GM10248 (cell line): ENCODE measurements around the gene LRRC45.
A peak's percentile ranks its signal among the peaks of the same experiment; 100 is the strongest.
"Not testable (repeated sequence)": the region's sequence is repeated elsewhere in the genome, so short reads cannot be mapped to it uniquely, and the experiment has no call there.

ENCODE experiments used
- CTCF ChIA-PET: fragments of 300-600 bp; sonication (Branson Sonifier 250); formaldehyde crosslinking; extraction: SDS; loops from one replicate; lab custom pipeline; 2021; ENCODE audit warnings: antibody characterized with exemption; lab: Yijun Ruan, JAX
- POLR2A ChIA-PET: fragments of 350-650 bp; sonication (Branson Sonifier 250); formaldehyde crosslinking; extraction: SDS; loops from one replicate; lab custom pipeline; 2020; ENCODE audit warnings: antibody characterized with exemption; lab: Yijun Ruan, JAX
- DNase-seq: peaks from one replicate; pipeline ENCODE4 v3.0.0; 2012; ENCODE audit errors: extremely low spot score
- TF ChIP-seq, protein P1 (sequence below): IDR thresholded peaks from 2 replicates; pipeline ENCODE4 v1.5.1; 2012; ENCODE audit warnings: mild to moderate bottlenecking, low read depth; ENCODE audit errors: extremely low read depth, missing control alignments, control extremely low read depth

LRRC45 gene

DNA sequence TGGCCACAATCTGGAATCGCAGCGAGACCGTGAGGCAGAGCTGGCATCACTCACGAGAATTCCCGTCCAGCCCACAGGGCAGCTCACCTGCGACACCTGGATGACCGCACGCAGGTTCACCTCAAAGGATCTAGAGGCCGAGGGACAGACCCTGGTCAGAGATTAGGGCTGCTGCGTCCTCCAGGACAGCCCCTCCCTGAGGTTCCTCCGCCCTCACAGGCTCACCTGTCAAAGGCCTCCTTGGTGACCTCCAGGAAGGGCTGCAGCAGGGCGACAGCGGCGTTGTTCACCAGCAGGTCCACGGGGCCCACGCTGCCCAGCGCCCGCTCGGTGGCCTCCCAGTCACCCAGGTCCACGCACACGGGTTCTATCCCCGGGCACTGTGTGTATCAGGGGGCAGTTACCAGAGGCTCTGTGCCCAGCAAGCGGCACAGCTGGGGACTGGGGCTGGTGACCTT, 13.6 kb downstream of the LRRC45 start:
- POLR2A ChIA-PET, result interaction anchor here (1.6 kb wide), 1 partner anchor 13 kb away, joined by 5 read pairs; no protein-coding TSS in a partner anchor

GRCh38 chr17:82037092-82037888, 14.2 kb downstream of the LRRC45 start, which contains the start of gene DCXR:
Gene DCXR, minus strand, starts transcription at chr17:82037697. Its CDS starts 15 bp downstream, at chr17:82037682.
- TF ChIP-seq, protein P1, sequence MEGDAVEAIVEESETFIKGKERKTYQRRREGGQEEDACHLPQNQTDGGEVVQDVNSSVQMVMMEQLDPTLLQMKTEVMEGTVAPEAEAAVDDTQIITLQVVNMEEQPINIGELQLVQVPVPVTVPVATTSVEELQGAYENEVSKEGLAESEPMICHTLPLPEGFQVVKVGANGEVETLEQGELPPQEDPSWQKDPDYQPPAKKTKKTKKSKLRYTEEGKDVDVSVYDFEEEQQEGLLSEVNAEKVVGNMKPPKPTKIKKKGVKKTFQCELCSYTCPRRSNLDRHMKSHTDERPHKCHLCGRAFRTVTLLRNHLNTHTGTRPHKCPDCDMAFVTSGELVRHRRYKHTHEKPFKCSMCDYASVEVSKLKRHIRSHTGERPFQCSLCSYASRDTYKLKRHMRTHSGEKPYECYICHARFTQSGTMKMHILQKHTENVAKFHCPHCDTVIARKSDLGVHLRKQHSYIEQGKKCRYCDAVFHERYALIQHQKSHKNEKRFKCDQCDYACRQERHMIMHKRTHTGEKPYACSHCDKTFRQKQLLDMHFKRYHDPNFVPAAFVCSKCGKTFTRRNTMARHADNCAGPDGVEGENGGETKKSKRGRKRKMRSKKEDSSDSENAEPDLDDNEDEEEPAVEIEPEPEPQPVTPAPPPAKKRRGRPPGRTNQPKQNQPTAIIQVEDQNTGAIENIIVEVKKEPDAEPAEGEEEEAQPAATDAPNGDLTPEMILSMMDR, result peak; percentile 93
- DNase-seq, result peak; percentile 98
- ChIA-PET CTCF (interaction anchor here (0.6 to 5.6 kb wide), 35 partner anchors 10 to 387 kb away, joined by 3 to 67 read pairs (median 3); partner anchors contain the start of genes CENPX, LRRC45 and PYCR1), POLR2A (interaction anchor here (0.6 to 1.6 kb wide), 10 partner anchors 12 to 262 kb away, joined by 3 to 14 read pairs (median 4); partner anchors contain the start of genes CENPX, GPS1 and LRRC45)

More for the DNA sequence above, 13.6 kb downstream of the LRRC45 start:
- CTCF ChIA-PET, result interaction anchor here (0.8 to 3.0 kb wide), 7 partner anchors 10 to 118 kb away, joined by 3 to 16 read pairs (median 5); partner anchors contain the start of genes CENPX and LRRC45
- DNase-seq, result no peak
- TF ChIP-seq, protein P1, result no peak

- ChIA-PET CTCF (interaction anchor here (0.6 to 5.6 kb wide), 33 partner anchors 9 to 388 kb away, joined by 3 to 67 read pairs (median 3); partner anchors contain the start of genes CENPX, LRRC45 and PYCR1), POLR2A (interaction anchor here (0.6 to 1.6 kb wide), 9 partner anchors 12 to 262 kb away, joined by 3 to 14 read pairs (median 3); partner anchors contain the start of genes CENPX, GPS1 and LRRC45)
- TF ChIP-seq, protein P1, result no peak
- DNase-seq, result no peak
Measured at GRCh38 chr17:82037889-82038195, 14.7 kb downstream of the LRRC45 start.

DNA sequence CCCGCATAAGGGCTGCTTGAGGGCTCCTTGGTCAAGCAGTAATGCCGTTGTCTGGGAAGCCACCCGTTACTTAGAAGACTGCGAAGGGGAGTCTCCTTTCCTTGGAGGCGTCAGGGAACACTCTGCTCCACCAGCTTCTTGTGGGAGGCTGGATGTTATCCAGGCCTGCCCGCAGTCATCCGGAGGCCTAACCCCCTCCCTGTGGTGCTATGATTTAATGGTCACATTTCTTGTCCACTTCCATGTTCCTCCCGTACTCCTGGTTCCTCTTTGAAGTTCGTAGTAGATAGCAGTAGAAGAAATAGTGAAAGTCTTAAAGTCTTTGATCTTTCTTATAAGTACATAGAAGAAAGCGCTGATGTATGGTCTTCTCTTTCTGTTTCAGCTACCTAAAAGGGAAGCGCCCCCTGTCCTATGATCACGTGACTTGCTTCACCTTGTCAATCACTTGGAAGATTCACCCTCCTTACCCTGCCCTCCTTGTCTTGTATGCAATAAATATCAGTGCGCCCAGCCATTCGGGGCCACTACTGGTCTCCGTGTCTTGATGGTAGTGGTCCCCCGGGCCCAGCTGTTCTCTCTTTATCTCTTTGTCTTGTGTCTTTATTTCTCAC, 15.8 kb downstream of the LRRC45 start:
- CTCF ChIA-PET, result interaction anchor here (1.3 to 5.6 kb wide), 5 partner anchors 11 to 98 kb away, joined by 3 to 67 read pairs (median 10); partner anchors contain the start of genes CENPX and LRRC45
- DNase-seq, POLR2A ChIA-PET: not testable (repeated sequence)

DNA sequence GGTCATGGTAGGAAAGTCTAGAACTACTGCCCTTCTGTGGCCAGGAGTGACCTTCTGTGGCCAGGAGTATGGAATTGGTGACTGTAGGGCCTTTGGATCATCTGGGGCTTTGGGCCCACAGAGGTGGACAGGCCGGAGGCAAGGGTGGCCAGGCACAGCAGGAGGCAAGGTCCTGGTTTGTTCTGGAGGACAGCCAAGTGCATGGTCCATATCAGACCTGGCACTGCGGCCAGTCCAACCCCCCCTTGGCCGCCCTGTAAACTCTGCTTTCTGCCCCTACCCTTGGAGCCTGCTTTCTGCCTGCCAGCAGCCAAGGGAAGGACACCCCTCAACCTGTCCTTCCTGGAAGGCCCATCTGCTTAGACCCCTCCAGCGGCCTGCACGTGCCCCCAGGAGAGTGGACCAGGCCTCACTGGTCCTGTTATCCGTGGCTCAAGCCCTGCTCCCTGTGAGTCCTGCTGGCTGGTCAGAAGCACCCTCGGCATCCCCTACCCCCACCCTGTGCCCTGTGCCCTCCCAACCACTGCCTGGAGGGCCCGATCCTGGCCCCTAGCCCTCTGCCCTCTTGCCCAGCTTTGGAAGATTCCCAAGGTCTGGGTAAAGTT, 16.7 kb downstream of the LRRC45 start:
- DNase-seq, result no peak
- POLR2A ChIA-PET, result no interaction called here
- TF ChIP-seq, protein P1, result no peak
- CTCF ChIA-PET, result interaction anchor here (5.6 kb wide), 1 partner anchor 13 kb away, joined by 67 read pairs; the partner anchor contains the start of genes CENPX and LRRC45

GRCh38 chr17:82041144-82041814, 18.2 kb downstream of the LRRC45 start:
- POLR2A ChIA-PET, result no interaction called here
- TF ChIP-seq, protein P1, result no peak
- CTCF ChIA-PET, result interaction anchor here (1.4 to 5.6 kb wide), 2 partner anchors 15 to 165 kb away, joined by 3 to 67 read pairs; partner anchors contain the start of genes CENPX and LRRC45
- no peak for DNase-seq
